Activated naive CD4-positive, alpha-beta T cell (primary cell): ENCODE results near the gene FNIP1.
"Not testable (repeated sequence)": the region's sequence is repeated elsewhere in the genome, so short reads cannot be mapped to it uniquely, and the experiment has no call there.

Source experiments
- DNase-seq, 4 experiments: peaks; one replicate each; lab custom pipeline; 2025; lab: John Stamatoyannopoulos, UW

The FNIP1 gene

GRCh38 chr5:131786900-131787692 is 9.7 kb downstream of the FNIP1 start:
- no peak for DNase-seq

- no peak for DNase-seq
Measured at GRCh38 chr5:131786036-131786435, 10.8 kb downstream of the FNIP1 start.

GRCh38 chr5:131783874-131784273 is 12.9 kb downstream of the FNIP1 start:
- DNase-seq = no peak

GRCh38 chr5:131783357-131783756 is 13.5 kb downstream of the FNIP1 start:
- no peak for DNase-seq

GRCh38 chr5:131782717-131783116 is 14.1 kb downstream of the FNIP1 start:
- no peak for DNase-seq

GRCh38 chr5:131778141-131778540 is 18.7 kb downstream of the FNIP1 start:
- DNase-seq = not testable (repeated sequence)

GRCh38 chr5:131776450-131776849 is 20.4 kb downstream of the FNIP1 start:
- DNase-seq = no peak

- DNase-seq = no peak
Measured at GRCh38 chr5:131774652-131775367, 22.0 kb downstream of the FNIP1 start.

- no peak for DNase-seq
Measured at GRCh38 chr5:131773805-131774204, 23.0 kb downstream of the FNIP1 start.

- no peak for DNase-seq
Measured at GRCh38 chr5:131771692-131772091, 25.1 kb downstream of the FNIP1 start.

GRCh38 chr5:131769961-131770360 is 26.9 kb downstream of the FNIP1 start:
- no peak for DNase-seq

- DNase-seq = no peak
Measured at GRCh38 chr5:131769336-131769735, 27.5 kb downstream of the FNIP1 start.

- DNase-seq = no peak
Measured at GRCh38 chr5:131767891-131768290, 28.9 kb downstream of the FNIP1 start.

GRCh38 chr5:131766689-131767088 is 30.1 kb downstream of the FNIP1 start:
- no peak for DNase-seq

- no peak for DNase-seq
Measured at GRCh38 chr5:131765261-131765660, 31.6 kb downstream of the FNIP1 start.

- DNase-seq = no peak
Measured at GRCh38 chr5:131763968-131764367, 32.8 kb downstream of the FNIP1 start.

GRCh38 chr5:131760793-131761192 is 36.0 kb downstream of the FNIP1 start:
- DNase-seq = no peak

GRCh38 chr5:131759704-131760103 is 37.1 kb downstream of the FNIP1 start:
- no peak for DNase-seq

- DNase-seq = no peak
Measured at GRCh38 chr5:131758520-131758900, 38.3 kb downstream of the FNIP1 start.

GRCh38 chr5:131757830-131758519 is 38.8 kb downstream of the FNIP1 start:
- DNase-seq = no peak

- DNase-seq = no peak
Measured at GRCh38 chr5:131756942-131757341, 39.9 kb downstream of the FNIP1 start.

GRCh38 chr5:131754363-131754762 is 42.5 kb downstream of the FNIP1 start:
- no peak for DNase-seq

- no peak for DNase-seq
Measured at GRCh38 chr5:131751506-131751905, 45.3 kb downstream of the FNIP1 start.
